GM19452 (cell line): ENCODE measurements around the gene RNU1-2.
"Not testable (repeated sequence)": the region's sequence is repeated elsewhere in the genome, so short reads cannot be mapped to it uniquely, and the experiment has no call there.

Experiments
- ATAC-seq: cut with Tn5 transposase; IDR thresholded peaks from one replicate; pipeline ENCODE4 v1.9.1; 2021; ENCODE audit not compliant: unreplicated experiment

Gene RNU1-2

GRCh38 chr1:16907870-16908758 is 12.3 kb downstream of the RNU1-2 start:
- ATAC-seq, result no peak

DNA sequence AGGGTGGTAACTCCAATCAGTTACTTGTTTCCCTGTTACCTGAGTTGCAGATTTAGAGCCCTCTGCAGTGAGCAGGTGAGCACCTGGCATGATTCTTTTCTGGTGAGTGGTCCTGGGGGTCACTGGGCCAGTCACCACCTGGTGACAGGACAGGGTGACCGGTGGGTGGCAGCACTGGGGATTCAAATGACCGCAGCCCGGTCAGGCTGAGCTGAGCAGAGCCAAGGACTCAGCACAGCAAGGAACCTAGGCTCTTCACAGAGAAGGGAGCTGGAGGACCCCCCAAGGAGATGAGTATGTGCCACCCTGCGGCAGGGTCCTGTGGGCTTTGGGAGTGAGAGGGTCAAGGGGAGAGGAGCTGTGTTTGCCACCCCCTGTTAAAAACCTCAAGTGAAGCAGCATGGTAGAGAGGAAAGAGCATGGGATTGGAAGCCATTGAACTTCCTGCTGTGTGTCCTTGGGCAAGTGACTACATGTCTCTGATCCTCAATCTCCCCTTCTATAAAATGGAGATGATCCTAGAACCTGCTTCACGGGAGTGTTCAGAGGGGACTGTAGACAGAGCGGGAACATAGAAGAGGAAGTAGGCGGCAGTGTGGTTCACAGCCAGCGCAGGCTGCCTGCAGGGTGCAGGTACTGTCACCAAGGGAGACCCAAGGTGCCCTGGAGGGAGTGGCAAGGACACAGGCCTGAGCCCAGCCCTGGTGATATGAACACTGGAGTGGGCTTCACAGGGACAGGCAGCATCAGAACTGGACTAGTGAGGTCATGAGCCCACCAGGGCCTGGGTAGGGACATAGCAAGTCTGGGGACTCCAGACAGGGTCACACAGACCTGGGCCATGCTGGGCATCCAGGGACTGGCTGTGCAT is 16.3 kb downstream of the RNU1-2 start:
- not testable (repeated sequence) for ATAC-seq

DNA sequence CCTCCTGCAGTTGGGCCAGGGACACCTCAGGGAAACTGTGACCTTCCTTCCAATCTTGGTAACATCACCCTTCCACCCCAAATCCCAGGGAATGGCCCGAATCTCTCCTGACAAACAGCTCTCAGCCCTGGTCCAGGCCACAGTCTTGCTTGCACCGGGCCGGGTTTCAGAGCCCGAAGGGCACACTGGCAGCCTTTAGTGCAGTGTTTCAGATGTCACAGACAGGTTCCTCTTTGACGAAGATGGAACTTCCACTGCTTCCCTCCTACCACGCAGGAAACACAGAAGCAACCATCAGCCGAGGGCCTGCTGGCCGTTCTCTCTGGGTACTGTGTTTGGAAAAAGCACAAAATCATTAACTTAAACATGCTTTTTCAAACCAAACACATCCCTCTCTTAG is 17.0 kb downstream of the RNU1-2 start:
- ATAC-seq, result not testable (repeated sequence)

GRCh38 chr1:16913181-16913832 is 17.5 kb downstream of the RNU1-2 start:
- ATAC-seq, result no peak

- ATAC-seq, result peak; percentile 85
Measured at GRCh38 chr1:16913833-16914662, 18.3 kb downstream of the RNU1-2 start.

GRCh38 chr1:16914928-16915626 is 19.3 kb downstream of the RNU1-2 start:
- not testable (repeated sequence) for ATAC-seq

- ATAC-seq, result no peak
Measured at GRCh38 chr1:16915627-16915973, 19.8 kb downstream of the RNU1-2 start.

DNA sequence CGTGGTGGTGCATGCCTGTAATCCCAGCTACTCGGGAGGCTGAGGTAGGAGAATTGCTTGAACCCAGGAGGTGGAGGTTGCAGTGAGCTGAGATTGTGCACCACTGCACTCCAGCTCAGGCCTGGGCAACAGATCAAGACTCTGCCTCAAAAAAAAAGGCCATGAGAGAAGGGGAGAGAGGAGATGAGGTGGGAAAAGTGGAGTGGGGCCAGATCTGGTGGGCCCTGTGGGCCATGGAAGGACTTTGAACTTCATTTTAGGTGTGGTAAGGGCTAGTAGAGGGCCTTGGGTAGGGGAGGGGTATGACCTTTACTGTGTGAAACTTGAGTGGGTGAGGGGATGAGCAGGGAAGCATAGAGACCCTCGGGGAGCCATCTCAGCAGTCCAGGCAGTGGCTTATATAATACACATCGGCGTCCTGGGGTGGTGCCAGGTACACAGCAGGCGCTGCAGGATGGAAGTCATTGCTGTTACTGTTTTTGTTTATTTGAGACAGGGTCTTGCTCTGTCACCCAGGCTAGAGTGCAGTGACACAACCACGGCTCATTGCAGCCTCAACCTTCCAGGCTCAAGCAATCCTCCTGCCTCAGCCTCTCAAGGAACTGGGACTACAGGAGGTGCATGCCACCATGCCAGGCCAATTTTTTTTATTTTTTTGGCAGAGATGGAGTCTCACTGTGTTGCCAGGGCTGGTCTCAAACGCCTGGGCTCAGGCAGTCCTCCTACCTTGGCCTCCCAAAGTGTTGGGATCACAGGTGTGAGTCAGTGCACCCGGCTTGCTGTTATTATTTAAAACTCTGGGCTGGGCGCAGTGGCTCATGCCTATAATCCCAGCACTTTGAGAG is 20.5 kb downstream of the RNU1-2 start:
- ATAC-seq, result not testable (repeated sequence)

DNA sequence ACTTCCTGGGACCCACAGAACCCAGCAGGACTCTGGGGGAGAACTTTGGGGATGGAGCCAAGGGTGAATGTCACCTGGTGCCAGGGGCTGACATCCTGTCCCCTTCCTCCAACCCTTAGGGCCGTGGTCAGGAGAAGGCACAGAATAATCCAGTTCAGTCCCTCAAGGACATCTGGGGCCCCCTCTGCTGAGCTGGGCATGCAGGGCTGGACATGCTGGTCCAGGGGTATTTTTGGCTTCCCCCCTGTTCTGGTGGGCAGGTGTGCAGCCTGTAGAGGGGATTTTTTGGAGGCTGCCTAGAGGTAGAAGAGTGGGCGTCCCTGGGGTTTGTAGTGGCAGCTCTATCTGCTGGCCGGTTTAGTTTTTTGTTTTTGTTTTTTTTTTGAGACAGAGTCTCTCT is 22.6 kb downstream of the RNU1-2 start:
- no peak for ATAC-seq

GRCh38 chr1:16918936-16919665 is 23.3 kb downstream of the RNU1-2 start:
- not testable (repeated sequence) for ATAC-seq

DNA sequence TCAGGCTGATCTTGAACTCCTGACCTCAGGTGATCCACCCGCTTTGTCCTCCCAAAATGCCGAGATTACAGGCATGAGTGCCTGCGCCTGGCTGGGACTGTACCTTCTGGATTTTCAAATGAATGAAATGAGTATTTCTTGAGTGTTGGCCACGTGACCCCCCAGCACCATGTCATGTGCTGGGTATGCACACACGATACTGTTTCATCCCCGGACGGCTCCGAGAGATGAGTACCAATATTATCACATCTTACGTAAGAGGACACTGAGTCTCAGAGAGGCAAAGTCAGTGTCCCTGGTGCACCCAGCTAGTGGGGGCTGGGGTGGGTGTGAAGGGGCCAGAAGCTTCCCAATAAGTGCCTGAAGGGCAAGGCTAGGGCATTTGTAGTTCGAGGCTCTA is 25.2 kb downstream of the RNU1-2 start:
- no peak for ATAC-seq

GRCh38 chr1:16921391-16922185 is 25.8 kb downstream of the RNU1-2 start, which contains the start of gene CROCC:
TSS of gene CROCC (plus strand) at chr1:16921931. CDS start at chr1:16922019, 88 bp downstream.
- ATAC-seq, result no peak

GRCh38 chr1:16922466-16922865 is 26.7 kb downstream of the RNU1-2 start:
- no peak for ATAC-seq

GRCh38 chr1:16922885-16923431 is 27.2 kb downstream of the RNU1-2 start:
- ATAC-seq, result no peak

- no peak for ATAC-seq
Measured at GRCh38 chr1:16924216-16924918, 28.6 kb downstream of the RNU1-2 start.

DNA sequence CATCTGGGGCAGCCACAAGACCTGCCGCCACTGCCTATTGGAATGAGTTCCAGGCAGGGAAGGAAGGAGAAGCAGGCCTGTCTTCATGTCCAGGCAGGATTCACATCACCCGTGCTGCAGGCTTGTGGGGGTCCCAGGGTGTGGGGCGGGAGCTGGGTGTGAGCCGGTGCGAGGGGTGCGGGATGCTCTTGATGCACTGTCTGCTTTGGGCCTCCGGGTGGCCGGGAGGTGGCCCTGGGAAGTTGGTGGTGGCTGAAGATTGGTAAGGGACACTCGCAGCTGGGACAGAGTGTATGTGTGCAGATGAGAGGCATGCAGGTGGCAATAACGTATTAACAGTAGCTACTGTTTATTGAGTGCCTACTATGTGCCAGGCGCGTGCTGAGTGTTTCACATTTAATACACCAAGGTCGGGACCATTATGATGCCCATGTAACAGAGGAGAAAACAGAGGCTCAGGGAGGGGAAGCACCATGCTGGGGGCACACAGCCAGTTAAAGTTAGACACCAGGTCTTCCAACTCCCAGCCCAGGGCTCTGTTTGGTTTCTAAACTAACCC is 29.2 kb downstream of the RNU1-2 start:
- no peak for ATAC-seq
